ENCODE measurements around the gene AKAP9. TPM values are rescaled to one million over a fixed set of nuclear protein-coding genes. Genes with fewer than 3 reads are reported as not detected.

The AKAP9 gene
- total RNA-seq, 1 experiment from 2014 or later = 62.6 TPM

GRCh38 chr7:91988213-91988612 lies 47.6 kb downstream of the AKAP9 start:
- DNase-seq (ENCODE audit: low spot score) = no peak
- ChIA-PET POLR2A (ENCODE audit: low non-redundant PET) (no interaction called here), CTCF (interaction anchor here (0.6 kb wide), 1 partner anchor 31 kb away, joined by 5 read pairs; no protein-coding TSS in a partner anchor)
- no peak for TF ChIP-seq CTCF (conservative IDR thresholded peaks at IDR 0.05; ENCODE audit: low read depth, low read length)
- no peak for TF ChIP-seq EZH2 (IDR thresholded peaks at IDR 0.05; ENCODE audit: borderline replicate concordance, low read depth, low read length, poor library complexity, severe bottlenecking)
- no TSS peak for BruUV-seq (replicated peaks)
- Histone ChIP-seq H3K4me1 (ENCODE audit: insufficient read depth, low read length, poor library complexity, severe bottlenecking) (no peaks in the 10 kb centered on the region), H3K27ac (ENCODE audit: low read depth, low read length, poor library complexity, severe bottlenecking) (no peak overlapping the region), H3K27me3 (replicated peaks; ENCODE audit: insufficient read depth, low read depth, low read length, poor library complexity) (no peaks in the 10 kb centered on the region), H3K9me3 (ENCODE audit: low read depth, low read length, poor library complexity, severe bottlenecking) (no peaks in the 10 kb centered on the region), H3K4me3 (ENCODE audit: low read depth, low read length, poor library complexity, severe bottlenecking) (no peak overlapping the region), H3K36me3 (ENCODE audit: insufficient read depth, low read length, poor library complexity, severe bottlenecking) (peaks cover 7% of the 10 kb centered on the region)
- intact Hi-C loops (cut with micrococcal nuclease; ENCODE audit: unreplicated experiment) = no loop called here

GRCh38 chr7:91993976-91994375 lies 53.3 kb downstream of the AKAP9 start:
- intact Hi-C loops (cut with micrococcal nuclease; ENCODE audit: unreplicated experiment) = no loop called here
- no peak for DNase-seq (ENCODE audit: low spot score)
- H3K4me3 ChIP-seq (ENCODE audit: low read depth, low read length, poor library complexity, severe bottlenecking) = no peak overlapping the region
- no peak for TF ChIP-seq CTCF (conservative IDR thresholded peaks at IDR 0.05; ENCODE audit: low read depth, low read length)
- no peak for TF ChIP-seq EZH2 (IDR thresholded peaks at IDR 0.05; ENCODE audit: borderline replicate concordance, low read depth, low read length, poor library complexity, severe bottlenecking)
- H3K36me3 ChIP-seq (ENCODE audit: insufficient read depth, low read length, poor library complexity, severe bottlenecking) = peaks cover 46% of the 10 kb centered on the region
- no peak overlapping the region for H3K27ac ChIP-seq (ENCODE audit: low read depth, low read length, poor library complexity, severe bottlenecking)
- H3K4me1 ChIP-seq (ENCODE audit: insufficient read depth, low read length, poor library complexity, severe bottlenecking) = no peaks in the 10 kb centered on the region
- BruUV-seq (replicated peaks) = no TSS peak
- no peaks in the 10 kb centered on the region for H3K9me3 ChIP-seq (ENCODE audit: low read depth, low read length, poor library complexity, severe bottlenecking)
- POLR2A ChIA-PET (ENCODE audit: low non-redundant PET) = no interaction called here
- H3K27me3 ChIP-seq (replicated peaks; ENCODE audit: insufficient read depth, low read depth, low read length, poor library complexity) = no peaks in the 10 kb centered on the region
- CTCF ChIA-PET = no interaction called here

- no peak for DNase-seq (ENCODE audit: low spot score)
- ChIA-PET POLR2A (ENCODE audit: low non-redundant PET) (no interaction called here), CTCF (no interaction called here)
- no peaks in the 10 kb centered on the region for H3K9me3 ChIP-seq (ENCODE audit: low read depth, low read length, poor library complexity, severe bottlenecking)
- intact Hi-C loops (cut with micrococcal nuclease; ENCODE audit: unreplicated experiment) = no loop called here
- no peaks in the 10 kb centered on the region for H3K27me3 ChIP-seq (replicated peaks; ENCODE audit: insufficient read depth, low read depth, low read length, poor library complexity)
- BruUV-seq (replicated peaks) = no TSS peak
- H3K4me3 ChIP-seq (ENCODE audit: low read depth, low read length, poor library complexity, severe bottlenecking) = no peak overlapping the region
- TF ChIP-seq CTCF (conservative IDR thresholded peaks at IDR 0.05; ENCODE audit: low read depth, low read length) = no peak
- TF ChIP-seq EZH2 (IDR thresholded peaks at IDR 0.05; ENCODE audit: borderline replicate concordance, low read depth, low read length, poor library complexity, severe bottlenecking) = no peak
- H3K36me3 ChIP-seq (ENCODE audit: insufficient read depth, low read length, poor library complexity, severe bottlenecking) = peaks cover 47% of the 10 kb centered on the region
- no peaks in the 10 kb centered on the region for H3K4me1 ChIP-seq (ENCODE audit: insufficient read depth, low read length, poor library complexity, severe bottlenecking)
- no peak overlapping the region for H3K27ac ChIP-seq (ENCODE audit: low read depth, low read length, poor library complexity, severe bottlenecking)
Measured at GRCh38 chr7:91995391-91996105, 54.9 kb downstream of the AKAP9 start.

Measured in A673 (cell line).